ENCODE results near the gene C2orf42.
"Not testable (repeated sequence)": the region's sequence is repeated elsewhere in the genome, so short reads cannot be mapped to it uniquely, and the experiment has no call there.

Gene C2orf42

DNA sequence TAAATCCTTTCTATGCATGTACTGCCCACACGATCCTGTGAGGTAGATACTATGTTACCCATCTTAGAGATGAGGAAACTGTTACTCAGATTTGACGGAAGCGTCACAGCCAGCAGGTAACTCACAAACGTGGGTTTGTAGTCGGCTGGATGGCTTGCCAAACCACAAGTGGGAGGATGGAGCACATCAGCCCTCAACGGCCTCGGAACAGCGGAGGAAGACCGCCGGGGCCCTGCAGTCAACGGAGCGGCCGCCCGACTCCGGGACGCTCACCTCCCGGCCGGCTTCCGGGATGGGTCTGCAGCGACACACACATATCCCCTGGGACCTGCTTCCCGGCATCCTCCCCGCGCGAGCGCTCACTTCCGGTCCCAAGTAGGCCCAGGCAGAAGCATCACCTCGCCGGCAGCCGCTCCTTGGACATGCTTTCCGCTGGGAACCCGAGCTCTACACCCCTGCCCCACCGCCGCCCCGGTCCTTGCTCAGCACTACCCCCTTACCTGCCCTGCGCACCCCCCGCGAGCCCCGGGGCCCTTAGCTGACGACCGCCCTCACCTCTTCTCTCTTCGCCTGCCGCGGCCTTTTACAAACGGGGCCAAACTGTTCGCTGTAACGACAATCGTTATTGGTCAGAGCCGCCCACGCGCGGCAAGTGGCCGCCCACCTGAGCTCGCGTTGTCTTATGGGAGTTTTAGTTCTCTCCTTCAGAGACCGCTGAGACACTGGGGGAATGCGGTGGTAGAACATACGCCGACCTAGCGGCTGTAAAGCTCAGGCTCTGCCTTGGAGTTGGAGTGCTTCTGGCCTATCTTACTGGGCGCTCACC is at the start of gene C2orf42:
C2orf42 (minus strand) TSS at position 602 of the 826 bp plus-strand sequence. CDS start 9,034 bp downstream, outside the sequence.
- Histone ChIP-seq H3K27ac (peak within 1 kb of the TSS; percentile 87 to 100 (median 96)), H3K9me3 (replicated peaks in 1 of 11) (no peaks in the 10 kb centered on the region), H3K27me3 (no peaks in the 10 kb centered on the region), H3K4me3 (peak within 1 kb of the TSS; percentile 65 to 83 (median 72)), H3K9ac (peak within 1 kb of the TSS; percentile 88 to 99 (median 96)), H4K20me1 (no peaks in the 10 kb centered on the region), H3K4me1 (peaks cover 3 to 13% (median 12%) of the 10 kb centered on the region in 10 experiments; a peak in 17 of 20 replicates), H3K4me2 (peak within 1 kb of the TSS; percentile 66 to 86 (median 75)), H3K36me3 (no peaks in the 10 kb centered on the region)
- TF ChIP-seq Cebpa-rat (IDR thresholded peaks at IDR 0.05), result no peak

DNA sequence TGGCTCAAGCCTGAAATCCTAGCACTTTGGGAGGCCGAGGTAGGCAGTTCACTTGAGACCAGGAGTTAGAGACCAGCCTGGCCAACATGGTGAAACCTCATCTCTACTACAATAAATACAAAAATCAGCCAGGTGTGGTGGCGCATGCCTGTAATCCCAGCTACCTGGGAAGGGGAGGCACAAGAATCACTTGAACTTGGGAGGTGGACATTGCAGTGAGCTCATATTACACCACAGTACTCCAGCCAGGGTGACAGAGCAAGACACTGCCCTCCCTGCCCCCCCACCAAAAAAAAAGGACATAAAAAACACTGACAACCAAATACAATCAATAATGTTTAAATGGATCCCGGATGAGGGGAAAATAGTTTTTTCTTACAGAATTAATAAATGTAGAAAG is 49.8 kb upstream of the C2orf42 start:
- H3K27me3 ChIP-seq, result no peaks in the 10 kb centered on the region
- no peak overlapping the region for H3K27ac ChIP-seq
- TF ChIP-seq Cebpa-rat (IDR thresholded peaks at IDR 0.05), result no peak
- no peak overlapping the region for H3K9ac ChIP-seq
- H3K9me3 ChIP-seq (replicated peaks in 1 of 11), result no peaks in the 10 kb centered on the region; a peak in 1 of 22 replicates
- peaks cover 83 to 100% (median 100%) of the 10 kb centered on the region in 11 experiments; a peak in 21 of 22 replicates for H4K20me1 ChIP-seq
- H3K4me2 ChIP-seq, result peak overlapping the region in 1 of 11 experiments; percentile 6; a peak in 1 of 22 replicates
- H3K4me1 ChIP-seq, result peaks cover 20 to 60% (median 45%) of the 10 kb centered on the region in 10 experiments
- no peak overlapping the region for H3K4me3 ChIP-seq
- H3K36me3 ChIP-seq, result peaks cover 45 to 100% (median 93%) of the 10 kb centered on the region in 11 experiments

DNA sequence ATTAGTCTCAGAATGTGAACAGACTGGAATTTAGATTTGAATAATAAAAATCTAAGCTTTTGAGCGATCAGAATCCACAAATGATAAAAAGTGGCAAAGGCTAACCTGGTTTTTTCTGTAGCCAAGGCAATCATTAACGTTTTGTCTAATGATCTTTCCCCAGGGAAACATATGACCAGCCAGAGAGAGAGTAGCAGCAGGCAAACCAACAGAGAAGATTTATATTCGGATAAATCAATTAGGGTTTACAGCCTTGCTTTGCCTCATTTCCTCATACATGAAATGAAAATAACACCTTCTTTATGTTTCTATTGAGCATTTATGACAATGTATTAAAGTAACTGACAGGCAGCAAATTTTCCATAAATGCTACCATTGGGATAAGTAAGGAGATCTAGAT is 43.1 kb upstream of the C2orf42 start:
- Histone ChIP-seq H3K4me2 (no peak overlapping the region), H3K27me3 (no peaks in the 10 kb centered on the region), H3K36me3 (peaks cover 89 to 100% (median 97%) of the 10 kb centered on the region in 11 experiments)

DNA sequence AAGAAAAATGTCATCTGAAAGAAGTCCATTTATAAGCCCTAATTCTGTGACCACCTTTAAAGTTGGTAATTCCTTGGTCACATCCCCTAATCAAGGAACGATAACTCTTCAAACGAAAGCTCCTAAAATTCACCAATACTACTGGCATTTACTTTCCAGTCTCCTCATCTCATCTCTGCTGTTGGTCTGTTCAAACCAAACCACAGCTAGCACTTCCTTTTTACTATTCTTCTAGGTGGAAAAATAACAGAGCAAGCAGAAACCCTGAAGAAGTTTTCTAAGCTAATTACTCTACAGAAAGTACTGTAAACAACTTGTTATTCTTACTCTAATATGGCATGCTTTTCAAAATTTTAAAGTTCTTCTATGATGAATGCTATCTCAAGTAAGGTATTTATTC is 36.0 kb upstream of the C2orf42 start:
- no peaks in the 10 kb centered on the region for H3K27me3 ChIP-seq
- peaks cover 92 to 100% (median 98%) of the 10 kb centered on the region in 11 experiments for H3K36me3 ChIP-seq
- H3K27ac ChIP-seq, result no peak overlapping the region; a peak in 1 of 22 replicates
- peaks cover 0 to 91% (median 40%) of the 10 kb centered on the region in 11 experiments; a peak in 18 of 22 replicates for H4K20me1 ChIP-seq
- TF ChIP-seq Cebpa-rat (IDR thresholded peaks at IDR 0.05), result no peak
- H3K9ac ChIP-seq, result no peak overlapping the region
- H3K4me2 ChIP-seq, result peak overlapping the region in 1 of 11 experiments; percentile 4; a peak in 2 of 22 replicates
- peaks cover 0 to 20% (median 0%) of the 10 kb centered on the region in 10 experiments; a peak in 3 of 20 replicates for H3K4me1 ChIP-seq
- H3K4me3 ChIP-seq, result no peak overlapping the region
- no peaks in the 10 kb centered on the region for H3K9me3 ChIP-seq (replicated peaks in 1 of 11)

More for the DNA sequence above, 43.1 kb upstream of the C2orf42 start:
- Histone ChIP-seq H4K20me1 (peaks cover 28 to 100% (median 86%) of the 10 kb centered on the region in 11 experiments; a peak in 21 of 22 replicates), H3K4me1 (peaks cover 0 to 7% (median 0%) of the 10 kb centered on the region in 10 experiments; a peak in 3 of 20 replicates), H3K9me3 (replicated peaks in 1 of 11) (no peaks in the 10 kb centered on the region), H3K9ac (no peak overlapping the region), H3K27ac (no peak overlapping the region), H3K4me3 (no peak overlapping the region)
- no peak for TF ChIP-seq Cebpa-rat (IDR thresholded peaks at IDR 0.05)

DNA sequence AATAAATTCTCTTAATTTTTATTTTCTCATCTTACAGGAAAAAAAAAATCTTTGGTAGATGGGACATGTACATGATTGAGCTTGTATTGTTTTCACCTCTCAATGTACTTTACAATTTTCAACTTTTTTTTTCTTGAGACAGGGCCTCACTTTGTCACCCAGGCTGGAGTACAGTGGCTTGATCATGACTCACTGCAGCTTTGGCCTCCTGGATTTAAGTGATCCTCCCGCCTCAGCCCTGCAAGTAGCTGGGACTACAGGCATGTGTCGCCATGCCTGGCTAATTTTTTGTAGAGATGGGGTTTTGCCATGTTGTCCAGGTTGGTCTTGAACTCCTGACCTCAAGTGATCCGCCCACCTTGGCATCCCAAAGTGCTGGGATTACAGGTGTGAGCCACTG is 32.5 kb upstream of the C2orf42 start:
- H3K9ac ChIP-seq; H3K27me3 ChIP-seq; H3K27ac ChIP-seq; H3K9me3 ChIP-seq (replicated peaks in 1 of 11); H3K4me2 ChIP-seq; H3K4me3 ChIP-seq: not testable (repeated sequence)
- H3K4me1 ChIP-seq, result peaks cover 0 to 19% (median 0%) of the 10 kb centered on the region in 10 experiments; a peak in 3 of 20 replicates
- peaks cover 0 to 79% (median 18%) of the 10 kb centered on the region in 11 experiments; a peak in 15 of 22 replicates for H4K20me1 ChIP-seq
- H3K36me3 ChIP-seq, result peaks cover 92 to 100% (median 98%) of the 10 kb centered on the region in 11 experiments

DNA sequence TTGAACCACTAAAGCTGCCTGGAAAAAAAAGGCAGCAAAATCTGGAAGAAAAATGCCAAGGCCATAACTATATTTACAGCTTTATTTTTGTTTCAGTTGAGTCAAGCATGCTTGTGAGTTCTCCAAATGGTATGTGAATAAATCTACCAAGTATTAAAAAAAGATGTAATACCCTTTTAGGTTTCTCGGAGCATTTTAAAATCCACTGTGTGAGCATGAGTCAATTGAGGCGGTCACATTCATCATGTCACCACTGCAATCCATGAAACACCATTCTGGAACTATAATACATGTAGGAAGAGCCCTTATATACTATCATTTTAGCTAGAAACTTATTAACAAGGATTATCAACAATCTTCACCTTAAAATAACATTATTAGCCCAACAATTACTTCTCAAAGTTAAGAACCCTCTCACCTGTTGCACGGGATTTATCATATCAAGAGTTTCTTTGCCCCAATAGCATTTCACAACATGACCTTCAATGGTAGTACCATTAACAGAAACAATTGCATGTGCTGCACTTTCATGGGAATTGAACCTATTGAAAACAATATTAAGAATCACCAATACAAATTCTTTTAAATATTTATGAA is 24.2 kb upstream of the C2orf42 start:
- no peaks in the 10 kb centered on the region for H3K9me3 ChIP-seq (replicated peaks in 1 of 11)
- H3K27ac ChIP-seq, result no peak overlapping the region
- no peaks in the 10 kb centered on the region for H3K4me1 ChIP-seq
- peaks cover 0 to 35% (median 5%) of the 10 kb centered on the region in 11 experiments; a peak in 6 of 22 replicates for H4K20me1 ChIP-seq
- no peak overlapping the region for H3K4me2 ChIP-seq
- no peak overlapping the region for H3K4me3 ChIP-seq
- peaks cover 93 to 100% (median 98%) of the 10 kb centered on the region in 11 experiments for H3K36me3 ChIP-seq
- no peak overlapping the region for H3K9ac ChIP-seq
- TF ChIP-seq Cebpa-rat (IDR thresholded peaks at IDR 0.05), result no peak
- H3K27me3 ChIP-seq, result no peaks in the 10 kb centered on the region

DNA sequence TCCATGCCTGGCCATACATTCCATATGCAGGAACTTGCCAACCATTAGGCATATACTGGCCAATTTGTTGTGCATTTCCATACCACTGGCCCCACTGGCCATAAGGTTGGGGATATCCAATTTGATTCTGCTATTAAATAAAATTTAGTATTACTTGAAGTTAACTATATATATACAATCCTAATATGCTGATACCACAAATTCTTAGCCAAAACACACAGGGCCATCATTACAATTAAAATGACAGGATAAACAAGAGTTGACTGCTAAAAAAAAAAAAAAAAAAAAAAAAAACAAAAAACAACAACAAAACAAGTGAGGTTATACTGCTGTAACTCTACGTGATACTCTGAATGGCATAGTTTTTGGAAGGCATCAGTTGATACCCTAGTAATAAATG is 23.5 kb upstream of the C2orf42 start:
- Histone ChIP-seq H3K4me3 (no peak overlapping the region), H3K9me3 (replicated peaks in 1 of 11) (no peaks in the 10 kb centered on the region), H3K4me2 (no peak overlapping the region), H3K27me3 (no peaks in the 10 kb centered on the region), H4K20me1 (peaks cover 0 to 29% (median 3%) of the 10 kb centered on the region in 11 experiments; a peak in 6 of 22 replicates), H3K36me3 (peaks cover 93 to 100% (median 97%) of the 10 kb centered on the region in 11 experiments), H3K9ac (no peak overlapping the region), H3K4me1 (no peaks in the 10 kb centered on the region), H3K27ac (no peak overlapping the region; a peak in 1 of 22 replicates)
- TF ChIP-seq Cebpa-rat (IDR thresholded peaks at IDR 0.05), result no peak

DNA sequence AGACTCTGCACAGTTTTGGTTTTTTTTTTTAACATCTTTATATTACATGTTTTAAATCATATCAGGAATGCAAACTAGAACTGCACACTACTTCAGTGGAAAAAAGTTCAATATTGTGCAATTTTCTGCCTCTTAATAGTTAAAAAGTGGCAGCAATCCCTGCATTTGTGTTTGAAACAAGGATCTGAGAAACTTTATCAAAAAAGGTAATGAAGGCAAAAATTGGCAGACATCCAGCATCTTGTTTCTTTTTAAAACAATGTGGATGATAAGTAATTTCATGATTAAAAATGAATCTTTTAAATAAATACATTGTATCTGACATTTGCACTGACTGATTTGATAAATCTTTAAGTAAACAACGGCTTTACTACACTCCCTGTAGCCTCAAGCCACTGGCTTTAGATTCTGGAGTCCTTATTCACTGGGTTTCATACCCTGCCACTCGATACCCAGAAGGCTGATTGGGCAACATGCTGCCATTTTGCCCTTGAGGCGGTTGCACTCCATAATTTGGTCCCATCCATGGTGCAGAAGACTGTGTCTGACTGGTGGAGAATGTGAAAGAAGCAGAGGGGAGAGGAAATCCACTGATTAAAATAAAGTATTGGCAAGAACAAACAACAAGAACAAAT is 21.6 kb upstream of the C2orf42 start:
- no peaks in the 10 kb centered on the region for H3K4me1 ChIP-seq
- H3K9ac ChIP-seq, result no peak overlapping the region
- TF ChIP-seq Cebpa-rat (IDR thresholded peaks at IDR 0.05), result no peak
- peaks cover 87 to 99% (median 95%) of the 10 kb centered on the region in 11 experiments for H3K36me3 ChIP-seq
- H3K27ac ChIP-seq, result no peak overlapping the region
- H4K20me1 ChIP-seq, result peaks cover 0 to 17% (median 0%) of the 10 kb centered on the region in 11 experiments; a peak in 4 of 22 replicates
- no peaks in the 10 kb centered on the region for H3K27me3 ChIP-seq
- no peaks in the 10 kb centered on the region for H3K9me3 ChIP-seq (replicated peaks in 1 of 11)
- no peak overlapping the region for H3K4me3 ChIP-seq
- no peak overlapping the region for H3K4me2 ChIP-seq

Data from BLaER1 treated with 17β-estradiol and CSF1 and Interleukin-3, amounts not matched to agents 10 nM and 100 nM (cell line).